ENCODE results near the gene FAM114A2.
"Not testable (repeated sequence)": the region's sequence is repeated elsewhere in the genome, so short reads cannot be mapped to it uniquely, and the experiment has no call there.

The FAM114A2 gene

DNA sequence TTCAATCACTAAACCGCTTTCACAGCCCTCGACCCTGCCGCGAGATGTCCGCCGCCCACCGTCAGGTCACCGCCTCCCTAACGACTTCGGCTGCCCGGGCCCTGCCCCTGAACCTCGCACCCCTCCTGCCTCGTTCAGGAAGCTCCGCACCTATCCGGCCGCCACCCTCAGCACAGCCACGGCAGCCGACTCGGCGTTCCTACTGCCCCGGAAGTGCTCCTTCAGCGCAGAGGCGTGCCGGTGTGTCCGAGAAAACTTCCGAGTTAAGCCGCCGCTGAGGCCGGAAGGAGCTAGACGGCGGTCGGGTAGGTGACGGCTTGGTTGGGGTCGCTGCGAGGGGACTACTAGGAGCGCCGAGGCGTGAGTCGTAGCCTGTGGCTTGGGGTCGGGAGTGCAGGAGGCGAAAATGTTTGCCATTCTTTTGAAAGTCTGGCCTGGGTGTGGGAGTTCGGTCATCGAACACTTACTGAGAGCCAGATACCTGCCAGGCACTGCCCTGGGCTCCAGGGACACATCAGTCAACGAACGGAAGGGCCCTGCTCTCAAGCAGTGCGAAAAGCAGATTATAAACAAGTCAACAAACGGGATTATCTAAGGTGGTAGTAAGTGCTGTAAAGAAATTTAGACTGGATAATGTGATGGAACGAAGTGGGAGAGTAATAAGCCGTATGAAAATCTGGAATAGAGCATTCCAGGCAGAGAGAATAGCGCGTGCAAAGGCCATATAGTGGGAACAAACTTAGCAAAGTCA, at the start of gene FAM114A2, which contains the start of gene MFAP3:
Gene FAM114A2, minus strand, starts transcription at position 204 of the 751 bp plus-strand sequence. CDS start 3,957 bp downstream, outside the sequence.
Gene MFAP3, plus strand, starts transcription at position 261 of the 751 bp plus-strand sequence. CDS start 10,756 bp downstream, outside the sequence.
- H3K27ac Mint-ChIP-seq: peak within 1 kb of the TSS; percentile 95
- H3K36me3 Mint-ChIP-seq: peaks cover 11% of the 10 kb centered on the region
- H3K9me3 Mint-ChIP-seq: no peaks in the 10 kb centered on the region
- peak within 1 kb of the TSS; percentile 94 for H3K4me3 Mint-ChIP-seq
- DNase-seq (ENCODE audit: low spot score in 2 of 2) (peak; percentile 70 to 93), ATAC-seq (peak; percentile 99)
- peaks cover 45% of the 10 kb centered on the region for H3K4me1 Mint-ChIP-seq

DNA sequence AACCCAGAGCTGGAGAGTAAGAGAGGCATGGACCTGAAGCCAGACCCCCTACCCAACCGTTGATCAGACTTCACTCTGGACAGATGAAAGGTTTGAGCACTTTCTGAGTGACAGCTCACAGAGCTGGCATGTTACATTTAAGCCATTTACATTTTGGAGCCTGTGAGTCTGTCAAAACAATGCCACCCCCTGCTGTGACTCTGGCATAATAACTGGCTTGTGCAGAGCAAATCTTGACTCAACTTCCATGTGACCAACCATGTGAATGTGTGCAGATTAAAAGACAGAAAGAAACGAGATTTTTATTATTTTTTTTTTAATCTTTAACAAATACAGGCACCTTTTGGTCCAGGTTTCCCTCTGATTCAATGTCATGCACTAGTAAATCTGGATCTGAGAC, 48.5 kb upstream of the FAM114A2 start:
- no peak for DNase-seq (ENCODE audit: low spot score in 2 of 2)
- Mint-ChIP-seq H3K27ac (no peak overlapping the region), H3K36me3 (no peaks in the 10 kb centered on the region), H3K4me1 (no peaks in the 10 kb centered on the region), H3K4me3 (no peak overlapping the region), H3K9me3 (no peaks in the 10 kb centered on the region)
- no peak for ATAC-seq

DNA sequence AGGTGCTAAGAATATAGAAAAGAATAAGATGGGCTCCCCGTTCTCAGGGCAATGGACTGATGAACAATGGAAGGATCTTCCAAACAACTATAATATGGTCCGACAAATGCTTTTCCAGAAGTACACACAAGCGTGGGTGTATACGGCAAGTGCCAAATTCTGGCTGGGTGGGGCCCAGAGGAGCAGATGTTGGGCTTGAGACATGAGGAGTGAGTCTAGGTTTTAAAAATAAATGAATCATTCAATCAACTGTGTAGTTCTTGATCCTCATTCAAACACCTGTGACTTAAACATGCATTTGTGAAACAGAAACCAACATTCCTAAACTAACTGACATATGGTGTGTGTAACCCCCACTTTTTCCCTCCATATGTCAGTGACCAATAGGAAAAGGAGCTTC, 47.9 kb upstream of the FAM114A2 start:
- Mint-ChIP-seq H3K9me3 (no peaks in the 10 kb centered on the region), H3K36me3 (no peaks in the 10 kb centered on the region), H3K4me3 (no peak overlapping the region), H3K4me1 (no peaks in the 10 kb centered on the region), H3K27ac (no peak overlapping the region)
- DNase-seq (ENCODE audit: low spot score in 2 of 2): no peak
- ATAC-seq: no peak

DNA sequence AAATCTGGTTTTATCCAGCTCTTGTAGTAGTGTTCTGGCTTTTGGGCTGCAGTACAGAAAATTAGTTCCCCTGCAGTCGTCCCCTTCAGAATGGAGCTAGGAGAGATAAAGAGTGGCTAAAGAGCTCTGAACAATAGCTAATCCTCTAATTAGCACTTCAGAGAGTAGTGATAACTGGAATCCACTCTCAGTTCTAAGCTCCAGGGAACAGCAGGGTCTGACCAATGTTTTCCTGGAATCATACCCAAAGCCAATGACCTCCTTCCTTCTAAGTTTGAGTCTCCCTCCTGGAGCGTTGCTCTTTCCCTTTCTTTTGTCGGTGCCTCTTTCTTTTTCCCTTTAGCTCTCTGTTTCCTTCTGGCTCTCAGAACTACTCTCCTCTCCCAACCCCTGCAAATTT, 47.4 kb upstream of the FAM114A2 start:
- Mint-ChIP-seq H3K4me1 (no peaks in the 10 kb centered on the region), H3K27ac (peak overlapping the region; percentile 18), H3K36me3 (no peaks in the 10 kb centered on the region), H3K9me3 (no peaks in the 10 kb centered on the region), H3K4me3 (no peak overlapping the region)
- no peak for DNase-seq (ENCODE audit: low spot score in 2 of 2)
- ATAC-seq: no peak

DNA sequence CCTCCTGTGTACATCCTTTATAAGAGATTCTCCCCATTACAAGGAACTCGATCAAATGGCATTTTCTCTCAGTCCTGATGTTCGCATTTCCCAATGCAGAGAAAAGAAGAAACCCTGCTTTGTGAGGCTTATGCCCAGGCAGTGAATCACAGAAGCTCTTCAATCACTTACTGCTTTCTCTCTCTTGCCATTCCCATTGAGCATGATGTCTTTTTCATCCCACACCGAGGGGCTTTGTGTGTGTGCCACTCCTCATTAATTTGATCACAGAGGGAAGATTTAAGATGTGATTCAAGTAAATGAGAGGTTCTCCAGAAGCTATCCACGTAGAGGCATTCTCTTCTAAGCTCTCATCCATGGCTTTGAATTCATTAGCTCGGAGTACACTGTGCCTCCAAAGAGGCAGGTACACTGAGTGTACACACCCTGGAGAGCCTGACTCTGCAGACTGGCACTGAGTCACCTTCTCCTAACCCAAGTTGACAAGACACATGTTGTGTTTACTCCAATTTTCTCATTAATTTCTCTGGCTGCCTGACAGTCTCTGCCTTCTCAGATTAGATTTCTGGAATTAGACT, 45.4 kb upstream of the FAM114A2 start:
- H3K9me3 Mint-ChIP-seq: no peaks in the 10 kb centered on the region
- no peaks in the 10 kb centered on the region for H3K36me3 Mint-ChIP-seq
- peak overlapping the region; percentile 20 for H3K27ac Mint-ChIP-seq
- no peak overlapping the region for H3K4me3 Mint-ChIP-seq
- peak; percentile 46 for ATAC-seq
- H3K4me1 Mint-ChIP-seq: no peaks in the 10 kb centered on the region
- no peak for DNase-seq (ENCODE audit: low spot score in 2 of 2)

DNA sequence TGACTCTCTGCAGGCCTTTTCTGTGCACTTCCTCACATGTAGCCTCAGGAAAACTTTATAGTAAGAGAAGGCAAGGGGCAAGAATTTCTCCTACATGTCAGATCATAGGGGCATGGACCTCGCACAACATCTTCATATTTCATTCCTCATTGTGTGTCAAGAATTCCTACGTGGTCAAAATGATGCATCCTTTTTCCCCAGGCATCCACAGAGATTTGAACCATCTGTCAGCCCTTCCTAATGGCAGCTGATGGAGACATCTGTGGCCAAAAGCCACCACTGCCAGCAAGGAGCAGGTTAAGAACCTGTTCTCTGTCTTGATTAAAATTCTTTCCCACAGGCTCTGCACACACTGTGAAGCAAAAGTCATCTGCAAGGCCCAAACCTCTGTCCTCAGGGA, 42.5 kb upstream of the FAM114A2 start:
- Mint-ChIP-seq H3K27ac (peak overlapping the region; percentile 68), H3K9me3 (no peaks in the 10 kb centered on the region), H3K4me3 (no peak overlapping the region), H3K36me3 (no peaks in the 10 kb centered on the region), H3K4me1 (peaks cover 13% of the 10 kb centered on the region)
- ATAC-seq (no peak), DNase-seq (ENCODE audit: low spot score in 2 of 2) (no peak)

DNA sequence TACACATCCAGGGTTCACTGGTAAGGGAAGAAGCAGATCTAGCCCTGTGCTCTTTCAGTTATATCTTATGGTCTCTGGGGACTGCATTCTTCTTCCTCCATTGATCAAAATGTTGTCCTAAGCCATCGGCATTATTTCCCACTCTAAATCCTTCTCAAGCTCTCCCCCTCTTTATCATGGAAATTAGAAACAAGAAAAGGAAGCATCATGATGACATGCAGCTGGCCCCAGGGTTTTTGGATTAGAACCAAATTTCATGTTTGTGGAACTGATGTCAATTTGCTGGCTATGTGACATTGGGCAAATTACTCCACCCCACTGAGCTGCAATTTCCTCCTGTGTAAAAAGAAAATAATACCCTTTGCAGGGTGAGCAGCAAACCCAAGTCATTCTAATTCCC, 39.6 kb upstream of the FAM114A2 start:
- H3K4me1 Mint-ChIP-seq: peaks cover 21% of the 10 kb centered on the region
- H3K9me3 Mint-ChIP-seq: no peaks in the 10 kb centered on the region
- no peak overlapping the region for H3K27ac Mint-ChIP-seq
- no peak for DNase-seq (ENCODE audit: low spot score in 2 of 2)
- H3K4me3 Mint-ChIP-seq: no peak overlapping the region
- no peak for ATAC-seq
- no peaks in the 10 kb centered on the region for H3K36me3 Mint-ChIP-seq

DNA sequence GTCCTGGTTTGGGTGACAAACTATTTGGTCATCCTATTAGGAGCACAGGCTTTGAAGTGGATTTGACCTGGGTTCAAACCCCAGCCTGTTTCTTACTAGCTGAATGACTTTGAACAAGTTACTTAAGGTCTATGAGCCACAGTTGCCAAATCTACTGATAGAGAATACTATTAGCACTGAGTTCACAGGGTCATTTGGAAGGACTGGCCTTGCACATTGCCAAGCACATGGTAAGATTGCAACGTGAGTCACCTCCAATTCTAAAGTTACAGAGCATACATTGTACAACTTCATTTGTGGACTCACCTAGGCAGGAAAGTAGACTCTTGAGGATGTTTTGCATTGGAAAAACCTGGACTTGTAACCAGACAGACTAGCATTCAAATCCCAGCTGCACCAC, 39.0 kb upstream of the FAM114A2 start:
- ATAC-seq (no peak), DNase-seq (ENCODE audit: low spot score in 2 of 2) (no peak)
- Mint-ChIP-seq H3K36me3 (peaks cover 4% of the 10 kb centered on the region), H3K27ac (no peak overlapping the region), H3K9me3 (no peaks in the 10 kb centered on the region), H3K4me1 (peaks cover 26% of the 10 kb centered on the region), H3K4me3 (no peak overlapping the region)

DNA sequence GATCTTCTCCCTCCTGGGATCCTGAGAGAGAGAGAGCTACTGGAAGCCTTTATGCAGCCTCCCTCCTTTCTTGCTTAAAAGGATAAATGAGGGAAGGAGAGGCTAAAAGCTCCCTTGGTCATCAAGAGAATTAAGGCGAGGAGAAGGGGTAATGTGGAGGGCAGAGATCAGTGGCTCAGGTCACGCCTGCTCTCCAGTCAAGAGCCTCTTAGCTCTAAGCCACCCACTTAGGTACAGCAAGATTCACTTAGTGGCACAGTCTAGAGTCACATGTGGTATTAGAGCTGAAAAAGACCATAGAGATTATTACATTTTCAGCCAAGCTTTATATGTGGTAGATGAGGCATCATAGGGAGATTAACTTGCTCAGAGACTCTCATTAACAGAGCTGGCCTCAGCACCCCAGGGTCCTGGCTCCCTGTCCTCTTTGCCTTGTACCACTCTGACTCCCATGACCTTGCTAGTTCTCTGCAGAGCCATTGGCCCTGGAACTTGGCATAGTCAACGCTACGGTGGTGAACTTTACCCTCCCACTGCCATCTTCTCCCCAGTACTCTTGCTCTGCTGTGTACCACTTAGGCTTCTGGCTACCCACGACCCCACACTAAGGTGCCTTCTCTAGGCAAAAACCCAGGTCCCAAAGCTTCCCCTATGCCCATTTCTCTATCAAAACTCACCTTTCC, 37.7 kb upstream of the FAM114A2 start:
- no peak for ATAC-seq
- Mint-ChIP-seq H3K9me3 (no peaks in the 10 kb centered on the region), H3K4me1 (peaks cover 39% of the 10 kb centered on the region), H3K4me3 (no peak overlapping the region), H3K36me3 (peaks cover 4% of the 10 kb centered on the region), H3K27ac (peak overlapping the region; percentile 93)
- DNase-seq (ENCODE audit: low spot score in 2 of 2): no peak

DNA sequence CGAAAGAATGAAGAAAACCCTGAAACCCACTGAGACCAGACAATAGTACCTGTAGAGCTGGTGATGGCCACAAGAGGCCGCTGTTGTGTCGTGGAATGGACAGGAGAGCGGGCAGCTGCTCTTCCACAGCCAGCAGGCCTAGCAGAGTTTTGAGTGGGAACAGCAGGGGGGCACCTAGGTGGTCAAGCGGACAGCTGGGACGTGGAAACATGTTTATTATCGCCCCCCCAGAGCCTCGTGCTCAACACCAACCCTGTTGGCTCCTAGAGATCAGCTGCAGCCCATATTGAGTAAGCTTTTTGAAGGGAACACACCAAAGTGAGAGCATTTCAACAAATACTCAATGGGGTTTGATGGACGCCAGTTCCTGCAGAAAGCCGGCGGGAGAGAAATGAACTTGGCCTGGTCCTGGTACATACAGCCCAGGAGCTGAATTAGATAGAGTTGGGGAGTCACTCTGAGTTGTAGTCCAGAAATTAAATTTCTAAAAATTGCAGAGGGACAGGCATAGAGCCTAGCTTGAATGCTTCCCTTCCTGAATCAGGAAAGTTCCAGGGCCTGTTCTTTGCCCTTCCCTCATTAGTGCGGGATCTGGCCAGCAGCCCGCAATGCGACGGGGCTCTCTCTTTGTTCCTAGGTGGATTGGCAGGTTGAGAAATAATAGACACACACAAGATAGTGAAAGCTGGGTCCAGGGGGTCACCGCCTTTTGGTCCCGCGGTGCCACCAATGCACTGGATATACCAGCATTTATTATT, 33.9 kb upstream of the FAM114A2 start:
- H3K4me3 Mint-ChIP-seq: peak overlapping the region; percentile 42
- H3K36me3 Mint-ChIP-seq: peaks cover 4% of the 10 kb centered on the region
- no peaks in the 10 kb centered on the region for H3K9me3 Mint-ChIP-seq
- peak overlapping the region; percentile 8 for H3K27ac Mint-ChIP-seq
- DNase-seq (ENCODE audit: low spot score in 2 of 2): peak; percentile 85 to 93
- ATAC-seq: peak; percentile 85
- H3K4me1 Mint-ChIP-seq: peaks cover 43% of the 10 kb centered on the region

DNA sequence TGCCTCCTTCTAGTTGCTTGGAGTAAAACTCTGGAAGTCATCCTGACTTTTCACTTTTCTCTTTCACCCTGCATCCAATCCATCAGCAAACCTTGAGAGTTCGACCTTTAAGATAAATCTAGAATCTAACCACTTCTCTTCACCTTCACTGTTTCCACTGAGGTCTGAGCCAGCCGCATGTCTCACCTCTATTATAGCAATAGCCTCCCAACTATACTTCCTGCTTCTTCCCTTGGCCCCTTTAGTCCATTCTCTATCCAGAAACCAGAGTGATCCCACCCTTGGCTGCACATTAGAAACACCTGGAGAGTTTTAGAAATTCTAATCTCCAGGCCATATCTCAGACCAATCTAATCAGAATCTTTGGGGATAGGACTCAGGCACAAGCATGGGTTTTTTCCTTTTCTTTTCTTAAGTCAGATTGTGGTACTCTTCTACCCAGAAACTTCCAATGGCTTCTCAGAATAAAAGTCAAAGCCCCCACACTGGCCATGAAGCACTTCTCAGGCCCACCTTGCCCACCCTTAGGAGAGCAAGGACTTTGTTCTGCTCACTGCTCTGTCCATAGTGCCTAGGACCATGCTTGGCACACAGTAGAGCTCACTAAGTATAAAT, 33.2 kb upstream of the FAM114A2 start:
- Mint-ChIP-seq H3K9me3 (no peaks in the 10 kb centered on the region), H3K4me3 (peak overlapping the region; percentile 42), H3K4me1 (peaks cover 36% of the 10 kb centered on the region), H3K27ac (peak overlapping the region; percentile 8), H3K36me3 (peaks cover 4% of the 10 kb centered on the region)
- DNase-seq (ENCODE audit: low spot score in 2 of 2) (no peak), ATAC-seq (no peak)

DNA sequence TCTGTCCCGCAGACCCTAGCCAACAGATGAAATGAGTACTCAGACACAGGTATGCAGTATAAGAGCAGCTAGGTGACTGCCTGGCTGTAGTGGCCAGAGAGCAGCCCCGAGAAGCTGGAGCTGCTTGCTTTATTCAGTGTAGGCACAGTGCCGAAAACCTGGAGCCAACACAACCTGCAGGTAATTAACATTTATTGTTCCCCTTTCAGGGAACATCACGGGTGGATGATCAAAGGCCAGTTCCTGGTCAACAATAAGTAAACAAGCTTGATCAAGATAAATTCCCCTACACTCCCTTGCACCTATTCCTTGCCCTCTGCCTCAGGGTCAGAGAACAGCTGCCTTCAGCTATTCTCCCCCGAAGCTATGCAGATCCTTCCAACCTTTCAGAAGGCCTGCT, 31.1 kb upstream of the FAM114A2 start:
- ATAC-seq; H3K27ac Mint-ChIP-seq; H3K9me3 Mint-ChIP-seq; DNase-seq (ENCODE audit: low spot score in 2 of 2); H3K36me3 Mint-ChIP-seq; H3K4me3 Mint-ChIP-seq: not testable (repeated sequence)
- peaks cover 24% of the 10 kb centered on the region for H3K4me1 Mint-ChIP-seq

DNA sequence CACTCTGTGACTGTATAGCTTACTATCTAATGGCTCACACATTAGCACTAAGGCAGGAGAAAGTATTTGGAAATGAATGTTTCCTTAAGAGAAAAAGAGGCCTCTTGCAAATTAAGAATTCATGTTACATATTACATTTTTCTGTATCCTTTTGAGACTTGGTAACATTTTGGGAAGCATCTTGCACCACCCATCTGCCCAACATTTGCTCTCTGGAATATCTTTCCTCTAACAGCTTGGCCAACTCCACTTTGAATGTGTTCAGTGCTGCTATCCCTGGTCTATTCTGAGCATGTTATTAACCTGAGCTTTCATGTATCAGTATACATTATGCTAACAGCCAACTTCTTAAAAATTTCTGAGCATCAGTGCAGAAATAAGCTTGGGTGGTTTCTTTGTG, 27.3 kb upstream of the FAM114A2 start:
- no peak for DNase-seq (ENCODE audit: low spot score in 2 of 2)
- H3K9me3 Mint-ChIP-seq: no peaks in the 10 kb centered on the region
- no peaks in the 10 kb centered on the region for H3K4me1 Mint-ChIP-seq
- no peaks in the 10 kb centered on the region for H3K36me3 Mint-ChIP-seq
- no peak for ATAC-seq
- H3K4me3 Mint-ChIP-seq: no peak overlapping the region
- H3K27ac Mint-ChIP-seq: no peak overlapping the region

DNA sequence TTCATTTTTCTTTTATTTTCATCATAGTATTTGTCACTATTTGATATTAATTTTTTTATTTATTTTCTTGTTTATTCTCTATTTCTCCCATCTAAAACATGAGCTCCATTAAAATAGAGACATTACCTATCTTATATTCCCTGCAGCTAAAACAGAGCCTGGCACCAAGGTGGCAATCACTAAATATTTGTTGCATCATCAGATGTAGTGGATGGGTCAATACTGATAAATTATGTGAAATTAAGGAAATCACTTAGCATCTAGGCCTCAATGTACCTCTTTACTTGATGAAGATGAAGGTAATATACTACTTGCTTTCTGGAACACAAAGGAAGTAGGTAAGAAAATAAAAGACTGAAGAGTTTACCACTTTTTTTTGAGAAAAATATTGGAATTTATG, 24.7 kb upstream of the FAM114A2 start:
- Mint-ChIP-seq H3K27ac (no peak overlapping the region), H3K4me3 (no peak overlapping the region), H3K4me1 (peaks cover 18% of the 10 kb centered on the region), H3K36me3 (no peaks in the 10 kb centered on the region), H3K9me3 (no peaks in the 10 kb centered on the region)
- ATAC-seq (no peak), DNase-seq (ENCODE audit: low spot score in 2 of 2) (no peak)

DNA sequence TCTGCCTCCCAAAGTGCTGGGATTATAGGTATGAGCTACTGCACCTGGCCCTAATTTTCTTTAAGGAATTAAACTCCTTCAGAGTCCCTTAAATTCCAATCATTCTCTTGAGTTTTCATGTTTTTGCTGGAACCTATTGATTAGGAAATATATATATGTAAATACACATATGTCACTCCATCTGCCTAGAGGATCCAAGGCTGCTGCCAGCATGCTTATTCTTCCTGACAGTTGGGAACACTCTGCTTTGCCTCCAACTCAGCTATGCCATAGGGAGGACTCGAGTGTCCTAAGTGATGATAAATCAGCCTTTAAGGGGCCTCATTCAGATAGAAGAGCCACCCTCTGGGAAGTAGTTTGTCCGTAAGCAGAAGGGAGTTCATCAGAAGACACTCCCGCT, 21.9 kb upstream of the FAM114A2 start:
- Mint-ChIP-seq H3K36me3 (peaks cover 9% of the 10 kb centered on the region), H3K9me3 (no peaks in the 10 kb centered on the region), H3K4me1 (peaks cover 25% of the 10 kb centered on the region), H3K4me3 (no peak overlapping the region), H3K27ac (no peak overlapping the region)
- DNase-seq (ENCODE audit: low spot score in 2 of 2) (no peak), ATAC-seq (no peak)

Measured in stimulated activated effector memory CD8-positive, alpha-beta T cell treated with anti-CD3 and anti-CD28 coated beads, Interleukin-12 subunit alpha, Interleukin-12 subunit beta, amount 100 ng/mL, for 72 hours (primary cell).